Measurements from ENCODE around the gene PIGZ.

The PIGZ gene, protein sequence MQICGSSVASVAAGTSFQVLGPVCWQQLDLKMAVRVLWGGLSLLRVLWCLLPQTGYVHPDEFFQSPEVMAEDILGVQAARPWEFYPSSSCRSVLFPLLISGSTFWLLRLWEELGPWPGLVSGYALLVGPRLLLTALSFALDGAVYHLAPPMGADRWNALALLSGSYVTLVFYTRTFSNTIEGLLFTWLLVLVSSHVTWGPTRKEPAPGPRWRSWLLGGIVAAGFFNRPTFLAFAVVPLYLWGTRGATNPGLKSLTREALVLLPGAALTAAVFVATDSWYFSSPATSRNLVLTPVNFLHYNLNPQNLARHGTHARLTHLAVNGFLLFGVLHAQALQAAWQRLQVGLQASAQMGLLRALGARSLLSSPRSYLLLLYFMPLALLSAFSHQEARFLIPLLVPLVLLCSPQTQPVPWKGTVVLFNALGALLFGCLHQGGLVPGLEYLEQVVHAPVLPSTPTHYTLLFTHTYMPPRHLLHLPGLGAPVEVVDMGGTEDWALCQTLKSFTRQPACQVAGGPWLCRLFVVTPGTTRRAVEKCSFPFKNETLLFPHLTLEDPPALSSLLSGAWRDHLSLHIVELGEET

GRCh38 chr3:196968233-196969133 is at the start of gene PIGZ:
Gene PIGZ, minus strand, starts transcription at chr3:196968833. Its CDS starts 16,802 bp downstream, at chr3:196952031.
- TF ChIP-seq, protein P1, sequence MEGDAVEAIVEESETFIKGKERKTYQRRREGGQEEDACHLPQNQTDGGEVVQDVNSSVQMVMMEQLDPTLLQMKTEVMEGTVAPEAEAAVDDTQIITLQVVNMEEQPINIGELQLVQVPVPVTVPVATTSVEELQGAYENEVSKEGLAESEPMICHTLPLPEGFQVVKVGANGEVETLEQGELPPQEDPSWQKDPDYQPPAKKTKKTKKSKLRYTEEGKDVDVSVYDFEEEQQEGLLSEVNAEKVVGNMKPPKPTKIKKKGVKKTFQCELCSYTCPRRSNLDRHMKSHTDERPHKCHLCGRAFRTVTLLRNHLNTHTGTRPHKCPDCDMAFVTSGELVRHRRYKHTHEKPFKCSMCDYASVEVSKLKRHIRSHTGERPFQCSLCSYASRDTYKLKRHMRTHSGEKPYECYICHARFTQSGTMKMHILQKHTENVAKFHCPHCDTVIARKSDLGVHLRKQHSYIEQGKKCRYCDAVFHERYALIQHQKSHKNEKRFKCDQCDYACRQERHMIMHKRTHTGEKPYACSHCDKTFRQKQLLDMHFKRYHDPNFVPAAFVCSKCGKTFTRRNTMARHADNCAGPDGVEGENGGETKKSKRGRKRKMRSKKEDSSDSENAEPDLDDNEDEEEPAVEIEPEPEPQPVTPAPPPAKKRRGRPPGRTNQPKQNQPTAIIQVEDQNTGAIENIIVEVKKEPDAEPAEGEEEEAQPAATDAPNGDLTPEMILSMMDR (IDR thresholded peaks at IDR 0.05; ENCODE audit: extremely low read depth, insufficient read depth, missing control alignments), result no peak
- DNase-seq (ENCODE audit: low spot score), result peak; percentile 85
- in situ Hi-C loops (cut with MboI; ENCODE audit: low pct_unique_long_range_greater_than_20kb, low sequenced_read_pairs, unreplicated experiment), result no loop called here

GRCh38 chr3:197017003-197017402 is 48.4 kb upstream of the PIGZ start:
- in situ Hi-C loops (cut with MboI; ENCODE audit: low pct_unique_long_range_greater_than_20kb, low sequenced_read_pairs, unreplicated experiment), result loop anchor here (25.0 kb wide), 2 partner anchors 170 to 495 kb away; no protein-coding TSS in a partner anchor
- TF ChIP-seq, protein P1 (IDR thresholded peaks at IDR 0.05; ENCODE audit: extremely low read depth, insufficient read depth, missing control alignments), result no peak

DNA sequence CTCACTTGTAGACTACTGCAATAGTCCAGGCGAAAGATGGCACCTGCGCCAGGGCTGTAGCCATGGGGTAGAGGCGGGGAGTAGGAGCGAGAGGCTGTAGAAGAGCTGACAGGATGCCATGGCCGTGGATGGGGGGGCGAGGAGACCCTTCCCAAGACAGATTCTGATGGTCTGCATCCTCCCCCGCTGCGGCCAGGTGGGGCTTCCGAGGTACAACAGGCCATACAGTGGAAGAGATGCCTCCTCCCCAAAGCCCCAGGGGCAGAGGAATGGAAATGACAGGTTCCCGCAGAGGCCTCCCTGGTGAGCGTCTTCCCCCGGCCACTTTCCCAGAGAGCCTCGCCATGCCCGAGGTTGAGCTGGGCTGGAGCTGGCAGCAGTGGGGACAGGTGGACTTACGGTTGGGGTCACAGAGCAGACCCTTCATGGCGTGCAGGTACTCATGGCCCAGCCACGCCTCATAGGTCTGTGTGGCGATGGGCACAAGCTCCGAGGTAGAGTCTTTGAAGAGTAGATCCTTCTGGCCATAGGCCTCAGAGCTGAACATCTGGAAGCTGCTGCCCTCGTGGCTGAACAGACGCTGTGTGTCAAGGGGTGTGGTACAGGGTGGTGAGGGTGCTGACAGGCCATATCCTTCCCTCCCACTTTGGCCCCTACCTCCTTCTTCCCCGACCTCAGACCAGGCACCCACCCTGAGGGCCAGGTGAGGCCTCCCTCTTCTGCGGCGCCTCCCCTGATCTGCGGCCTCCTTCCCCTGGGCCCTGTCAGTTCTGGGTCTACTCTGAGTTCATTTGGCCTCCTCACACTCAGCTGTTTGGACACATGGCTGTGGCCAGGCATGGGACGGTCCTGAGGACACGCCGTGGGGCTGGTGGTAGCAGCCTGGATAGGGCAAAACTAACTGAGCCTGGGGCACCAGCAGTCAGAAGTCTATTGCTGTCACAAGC is 47.4 kb upstream of the PIGZ start:
- in situ Hi-C loops (cut with MboI; ENCODE audit: low pct_unique_long_range_greater_than_20kb, low sequenced_read_pairs, unreplicated experiment), result loop anchor here (25.0 kb wide), 2 partner anchors 171 to 496 kb away; no protein-coding TSS in a partner anchor
- no peak for DNase-seq (ENCODE audit: low spot score)
- TF ChIP-seq, protein P1 (IDR thresholded peaks at IDR 0.05; ENCODE audit: extremely low read depth, insufficient read depth, missing control alignments), result no peak

More at GRCh38 chr3:197017003-197017402, 48.4 kb upstream of the PIGZ start:
- no peak for DNase-seq (ENCODE audit: low spot score)

DNA sequence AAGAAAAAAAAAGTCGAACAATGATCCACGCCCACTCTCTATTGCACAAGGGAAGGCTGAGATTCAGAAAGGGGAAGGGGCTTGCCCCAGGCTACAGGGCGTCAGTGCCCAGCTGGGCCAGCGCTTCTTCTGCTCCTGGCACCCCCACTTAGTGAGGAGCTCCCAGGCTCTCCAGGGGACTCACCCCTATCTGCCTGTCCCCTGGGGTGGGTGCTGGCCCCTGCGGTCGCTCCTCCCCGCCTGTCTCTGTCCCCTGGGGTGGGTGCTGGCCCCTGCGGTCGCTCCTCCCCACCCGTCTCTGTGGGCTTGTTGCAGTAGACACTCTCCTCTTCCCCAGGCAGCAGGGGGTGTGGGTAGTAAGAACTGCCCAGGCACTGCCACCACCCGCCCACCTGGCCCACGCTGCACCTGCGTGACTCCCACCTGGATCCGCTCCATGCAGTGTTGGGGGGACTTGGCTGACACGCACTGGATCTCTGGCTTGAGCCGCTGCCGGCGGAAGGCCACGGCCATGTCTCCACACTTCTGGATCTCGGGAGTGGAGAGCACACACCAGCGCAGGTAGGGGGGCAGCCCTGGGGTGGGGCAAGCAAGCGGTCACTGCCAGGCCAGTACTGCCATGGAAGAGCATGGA is 46.4 kb upstream of the PIGZ start:
- in situ Hi-C loops (cut with MboI; ENCODE audit: low pct_unique_long_range_greater_than_20kb, low sequenced_read_pairs, unreplicated experiment), result loop anchor here (25.0 kb wide), 2 partner anchors 172 to 497 kb away; no protein-coding TSS in a partner anchor
- no peak for DNase-seq (ENCODE audit: low spot score)

DNA sequence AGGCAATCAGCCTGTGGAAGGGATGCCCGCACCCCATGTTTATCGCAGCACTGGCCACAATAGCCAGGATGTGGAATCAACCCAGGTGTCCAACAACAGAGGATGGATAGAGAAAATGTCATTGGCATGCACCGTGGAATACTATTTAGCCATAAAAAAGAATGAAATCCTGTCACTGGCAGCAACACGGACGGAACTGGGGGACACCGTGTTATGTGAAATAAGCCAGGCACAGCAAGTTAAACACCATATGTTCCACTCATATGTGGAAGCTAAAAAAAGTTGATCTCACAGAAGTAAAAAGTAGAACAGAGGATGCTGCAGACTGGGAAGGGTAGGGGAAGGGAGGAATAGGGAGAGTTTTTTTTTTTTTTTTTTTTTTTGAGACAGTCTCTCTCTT is 45.4 kb upstream of the PIGZ start:
- in situ Hi-C loops (cut with MboI; ENCODE audit: low pct_unique_long_range_greater_than_20kb, low sequenced_read_pairs, unreplicated experiment), result loop anchor here (25.0 kb wide), 2 partner anchors 173 to 498 kb away; no protein-coding TSS in a partner anchor
- TF ChIP-seq, protein P1 (IDR thresholded peaks at IDR 0.05; ENCODE audit: extremely low read depth, insufficient read depth, missing control alignments), result no peak
- no peak for DNase-seq (ENCODE audit: low spot score)

More for the DNA sequence above, 46.4 kb upstream of the PIGZ start:
- TF ChIP-seq, protein P1 (IDR thresholded peaks at IDR 0.05; ENCODE audit: extremely low read depth, insufficient read depth, missing control alignments), result no peak
